ENCODE results near the gene COL27A1.

COL27A1 gene

GRCh38 chr9:114202396-114202795 lies 47.1 kb downstream of the COL27A1 start:
- DNase-seq, result no peak
- no peak for TF ChIP-seq GATA1 (IDR thresholded peaks at IDR 0.05; ENCODE audit: low read depth, low read length)
- no peak for TF ChIP-seq POLR2A (IDR thresholded peaks at IDR 0.05; ENCODE audit: low read length)

DNA sequence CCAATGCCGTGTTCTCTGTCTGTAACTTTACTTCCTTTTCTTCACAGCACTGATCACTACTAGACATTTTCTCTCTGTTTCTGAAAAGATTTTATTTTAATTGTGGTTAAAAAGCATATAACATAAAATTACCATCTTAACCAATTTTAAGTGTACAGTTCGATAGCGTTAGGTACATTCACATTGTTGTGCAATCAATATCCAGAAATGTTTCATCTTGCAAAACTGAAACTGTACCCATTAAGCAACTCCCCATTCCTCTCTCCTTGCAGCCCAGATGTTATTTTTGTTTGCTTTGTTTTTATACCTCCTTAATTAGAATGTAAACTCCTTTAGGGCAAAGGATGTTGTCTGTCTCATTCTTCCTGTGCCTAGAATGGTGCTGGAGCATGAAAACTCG lies 47.5 kb downstream of the COL27A1 start:
- DNase-seq, result no peak
- TF ChIP-seq GATA1 (IDR thresholded peaks at IDR 0.05; ENCODE audit: low read depth, low read length), result no peak
- no peak for TF ChIP-seq POLR2A (IDR thresholded peaks at IDR 0.05; ENCODE audit: low read length)

GRCh38 chr9:114203410-114204140 lies 48.2 kb downstream of the COL27A1 start:
- TF ChIP-seq GATA1 (IDR thresholded peaks at IDR 0.05; ENCODE audit: low read depth, low read length) (no peak), POLR2A (IDR thresholded peaks at IDR 0.05; ENCODE audit: low read length) (no peak)
- DNase-seq, result no peak

GRCh38 chr9:114204265-114204664 lies 48.9 kb downstream of the COL27A1 start:
- TF ChIP-seq POLR2A (IDR thresholded peaks at IDR 0.05; ENCODE audit: low read length) (no peak), GATA1 (IDR thresholded peaks at IDR 0.05; ENCODE audit: low read depth, low read length) (no peak)
- no peak for DNase-seq

GRCh38 chr9:114205171-114206015 lies 50.1 kb downstream of the COL27A1 start:
- no peak for DNase-seq
- TF ChIP-seq GATA1 (IDR thresholded peaks at IDR 0.05; ENCODE audit: low read depth, low read length) (no peak), POLR2A (IDR thresholded peaks at IDR 0.05; ENCODE audit: low read length) (no peak)

GRCh38 chr9:114206221-114206789 lies 51.0 kb downstream of the COL27A1 start:
- TF ChIP-seq POLR2A (IDR thresholded peaks at IDR 0.05; ENCODE audit: low read length), result no peak
- TF ChIP-seq GATA1 (IDR thresholded peaks at IDR 0.05; ENCODE audit: low read depth, low read length), result no peak
- no peak for DNase-seq

- TF ChIP-seq GATA1 (IDR thresholded peaks at IDR 0.05; ENCODE audit: low read depth, low read length) (no peak), POLR2A (IDR thresholded peaks at IDR 0.05; ENCODE audit: low read length) (no peak)
- no peak for DNase-seq
Observed at GRCh38 chr9:114207034-114207810, 51.9 kb downstream of the COL27A1 start.

DNA sequence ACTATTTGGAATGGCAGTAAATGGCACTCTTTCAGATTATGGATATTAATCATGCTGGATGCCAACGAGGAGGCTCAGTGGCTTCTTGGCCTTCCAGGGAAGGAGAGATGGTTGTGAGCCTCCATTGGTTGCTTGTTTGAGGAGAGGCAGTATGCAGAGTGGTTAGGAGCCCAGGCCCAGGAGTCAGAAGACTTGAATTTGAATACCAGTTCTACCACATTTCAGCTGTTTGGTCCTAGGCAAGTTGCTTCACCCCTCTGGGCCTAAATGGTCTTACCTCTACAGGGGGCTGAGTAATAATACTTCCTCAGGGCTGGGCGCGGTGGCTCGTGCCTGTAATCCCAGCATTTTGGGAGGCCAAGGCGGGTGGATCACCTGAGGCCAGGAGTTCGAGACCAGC lies 52.5 kb downstream of the COL27A1 start:
- no peak for DNase-seq
- TF ChIP-seq POLR2A (IDR thresholded peaks at IDR 0.05; ENCODE audit: low read length) (no peak), GATA1 (IDR thresholded peaks at IDR 0.05; ENCODE audit: low read depth, low read length) (no peak)

DNA sequence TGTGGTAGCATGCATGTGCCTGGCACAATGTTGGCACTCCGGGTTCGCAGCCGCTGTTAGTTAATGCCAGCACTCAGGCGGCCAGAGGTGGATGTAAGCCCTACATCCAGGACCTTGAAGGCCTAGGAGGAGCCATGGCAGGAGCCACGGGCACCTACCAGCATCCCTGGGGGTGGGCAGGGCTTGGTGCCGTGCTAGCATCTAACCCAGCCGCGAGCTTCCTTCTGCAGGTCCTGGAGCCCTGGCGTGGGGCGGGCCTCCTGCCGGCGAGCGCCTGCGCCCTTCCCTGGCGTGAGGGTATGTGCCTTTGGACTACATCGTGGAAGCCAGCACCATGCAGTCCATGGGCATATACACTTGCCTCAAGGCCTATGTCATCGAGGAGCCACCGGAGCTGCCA lies 53.8 kb downstream of the COL27A1 start:
- TF ChIP-seq GATA1 (IDR thresholded peaks at IDR 0.05; ENCODE audit: low read depth, low read length), result no peak
- no peak for TF ChIP-seq POLR2A (IDR thresholded peaks at IDR 0.05; ENCODE audit: low read length)
- no peak for DNase-seq

DNA sequence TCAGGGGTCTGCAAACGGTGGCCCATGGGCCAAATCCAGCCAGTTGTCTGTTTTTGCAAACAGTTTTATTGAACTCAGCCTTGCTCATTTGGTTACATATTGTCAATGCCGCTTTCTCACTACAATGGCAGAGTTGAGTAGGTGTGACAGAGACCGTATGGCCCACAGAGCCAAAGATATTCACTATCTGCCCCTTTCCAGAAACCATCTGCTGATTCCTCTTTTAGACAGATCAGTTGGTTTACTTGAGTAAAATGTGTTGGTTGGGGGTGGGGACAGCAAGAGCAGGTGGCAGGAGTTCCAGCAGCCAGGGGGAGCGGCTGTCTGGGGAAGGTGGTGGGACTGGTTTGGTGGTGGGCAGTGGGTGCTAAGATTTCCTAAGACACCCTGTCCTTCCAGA lies 54.8 kb downstream of the COL27A1 start:
- no peak for TF ChIP-seq GATA1 (IDR thresholded peaks at IDR 0.05; ENCODE audit: low read depth, low read length)
- DNase-seq, result no peak

- TF ChIP-seq POLR2A (IDR thresholded peaks at IDR 0.05; ENCODE audit: low read length) (no peak), GATA1 (IDR thresholded peaks at IDR 0.05; ENCODE audit: low read depth, low read length) (no peak)
- no peak for DNase-seq
Observed at GRCh38 chr9:114210691-114211276, 55.4 kb downstream of the COL27A1 start.

- DNase-seq, result no peak
- TF ChIP-seq POLR2A (IDR thresholded peaks at IDR 0.05; ENCODE audit: low read length), result no peak
- no peak for TF ChIP-seq GATA1 (IDR thresholded peaks at IDR 0.05; ENCODE audit: low read depth, low read length)
Observed at GRCh38 chr9:114212826-114213225, 57.5 kb downstream of the COL27A1 start.

DNA sequence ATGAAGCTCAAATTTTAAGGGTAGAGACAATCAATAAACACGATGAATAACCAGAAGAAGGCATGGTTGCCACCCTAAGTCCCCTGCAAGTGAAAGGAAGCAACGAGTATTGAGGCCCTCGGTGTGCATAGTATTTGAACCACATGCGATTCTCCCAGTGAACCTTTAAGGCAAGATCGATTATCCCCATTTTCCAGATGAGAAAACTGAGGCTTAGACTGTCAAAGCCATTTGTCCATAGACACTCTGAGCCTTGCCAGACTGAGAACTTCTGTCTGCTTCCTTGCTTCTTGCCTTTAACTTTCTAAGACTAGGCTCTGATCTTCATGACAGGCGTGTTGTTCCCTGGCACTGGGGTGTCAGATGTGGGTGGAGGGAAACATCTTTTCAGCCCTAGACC lies 58.2 kb downstream of the COL27A1 start:
- DNase-seq, result no peak
- no peak for TF ChIP-seq GATA1 (IDR thresholded peaks at IDR 0.05; ENCODE audit: low read depth, low read length)
- no peak for TF ChIP-seq POLR2A (IDR thresholded peaks at IDR 0.05; ENCODE audit: low read length)

All from erythroblast (primary cell).